ENCODE data around the gene HTRA3.

The HTRA3 gene

GRCh38 chr4:8235224-8235623 is 34.3 kb upstream of the HTRA3 start:
- peak; percentile 22 for DNase-seq

DNA sequence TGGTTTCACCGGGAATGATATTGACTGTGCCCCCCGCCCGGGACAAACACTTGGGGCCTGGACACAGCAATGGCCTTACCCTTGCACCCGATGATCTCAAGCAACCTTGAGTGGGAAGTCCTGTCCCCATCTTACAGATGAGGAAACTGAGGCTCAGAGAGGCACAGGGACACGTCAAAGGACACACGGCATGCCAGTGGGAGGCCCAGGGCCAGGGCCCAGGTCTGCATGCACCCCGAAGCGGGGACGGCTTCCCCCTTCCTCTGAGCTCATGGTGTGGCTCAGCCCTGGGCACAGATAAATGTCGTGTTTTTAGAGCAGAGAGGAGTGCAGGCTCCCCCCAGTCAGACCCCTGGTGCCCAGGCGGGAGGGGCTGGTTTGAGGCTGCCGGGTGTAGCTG is 33.9 kb upstream of the HTRA3 start:
- no peak for DNase-seq

DNA sequence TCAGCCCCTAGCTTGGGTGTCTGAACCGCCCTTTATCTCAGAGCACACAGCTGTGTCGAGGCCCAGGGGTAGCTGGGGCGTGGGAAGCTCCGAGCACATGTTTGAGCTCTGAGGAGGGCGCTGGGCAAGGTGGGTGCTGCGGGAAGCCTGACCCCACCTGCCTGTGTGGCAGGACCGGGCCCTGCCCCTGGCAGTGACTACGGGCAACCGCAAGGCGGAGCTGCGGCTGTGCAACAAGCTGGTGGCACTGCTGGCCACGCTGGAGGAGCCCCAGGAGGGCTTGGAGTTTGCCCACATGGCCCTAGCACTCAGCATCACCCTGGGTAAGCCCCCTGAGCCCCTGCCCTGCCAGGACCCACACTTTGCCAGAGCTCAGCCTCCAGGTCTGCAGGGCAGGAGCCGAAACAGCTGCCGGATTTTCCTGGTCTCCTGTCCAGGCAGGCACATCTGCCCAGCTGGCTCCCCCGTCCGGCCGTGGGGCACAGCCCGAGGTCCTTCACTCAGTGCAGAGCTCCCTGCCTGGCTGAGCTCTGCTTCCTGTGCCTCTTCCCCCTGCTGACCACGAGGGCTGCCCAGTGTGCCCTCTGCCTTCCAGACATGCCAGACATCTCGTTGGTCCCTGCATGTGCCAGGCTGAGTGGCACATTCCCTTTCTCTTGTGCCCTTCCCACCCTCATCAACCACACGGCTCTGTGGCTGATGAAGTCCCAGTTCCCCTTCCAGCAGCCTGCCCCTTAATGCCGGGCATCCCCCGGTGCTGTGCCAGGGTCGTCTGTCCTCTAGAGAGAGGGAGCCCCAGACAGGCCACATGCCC is 33.2 kb upstream of the HTRA3 start:
- DNase-seq = no peak

DNA sequence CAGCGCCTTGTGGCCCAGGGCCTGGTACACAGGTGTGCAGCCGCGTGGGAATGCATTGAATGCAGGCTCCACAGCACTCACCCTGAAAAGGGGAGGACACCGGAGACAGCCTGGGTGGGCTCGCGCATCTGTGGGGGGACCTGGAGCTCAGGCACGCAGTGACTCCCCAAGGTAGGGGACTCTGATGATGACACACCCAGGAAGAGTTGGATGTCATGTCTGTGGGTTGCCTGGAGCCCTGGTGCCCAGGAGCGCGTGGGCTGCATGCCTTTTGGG is 32.7 kb upstream of the HTRA3 start:
- DNase-seq = no peak

DNA sequence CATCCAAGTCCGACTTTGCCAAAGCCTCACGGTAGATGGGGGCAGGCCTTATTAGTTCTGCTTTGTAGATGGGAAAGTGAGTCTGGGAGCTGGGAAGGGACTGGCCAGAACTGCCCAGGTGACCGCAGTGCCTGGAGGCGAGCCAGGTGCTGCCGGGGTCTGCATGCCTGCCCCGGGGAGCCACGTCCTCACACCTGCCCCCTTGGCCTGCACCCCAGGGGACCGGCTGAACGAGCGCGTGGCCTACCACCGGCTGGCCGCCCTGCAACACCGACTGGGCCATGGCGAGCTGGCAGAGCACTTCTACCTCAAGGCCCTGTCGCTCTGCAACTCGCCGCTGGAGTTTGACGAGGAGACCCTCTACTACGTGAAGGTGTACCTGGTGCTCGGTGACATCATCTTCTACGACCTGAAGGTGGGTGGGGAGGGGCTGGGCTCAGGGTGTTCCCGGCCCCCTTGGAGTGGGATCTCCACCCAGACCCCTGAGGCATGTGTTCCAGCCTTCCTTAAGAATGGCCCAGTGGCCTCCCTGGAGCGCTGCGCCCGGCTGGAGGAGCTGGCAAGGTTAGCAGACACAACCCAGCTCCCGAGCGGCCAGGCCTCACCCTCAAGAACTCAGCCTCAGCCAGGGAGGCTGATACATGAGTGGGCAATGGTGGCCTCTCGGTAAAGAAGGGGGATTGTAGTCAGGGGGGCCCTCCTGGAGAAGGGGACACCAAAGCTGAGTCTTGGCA is 32.1 kb upstream of the HTRA3 start:
- no peak for DNase-seq

- no peak for DNase-seq
Observed at GRCh38 chr4:8238036-8238511, 31.5 kb upstream of the HTRA3 start.

- no peak for DNase-seq
Observed at GRCh38 chr4:8238515-8239053, 31.0 kb upstream of the HTRA3 start.

DNA sequence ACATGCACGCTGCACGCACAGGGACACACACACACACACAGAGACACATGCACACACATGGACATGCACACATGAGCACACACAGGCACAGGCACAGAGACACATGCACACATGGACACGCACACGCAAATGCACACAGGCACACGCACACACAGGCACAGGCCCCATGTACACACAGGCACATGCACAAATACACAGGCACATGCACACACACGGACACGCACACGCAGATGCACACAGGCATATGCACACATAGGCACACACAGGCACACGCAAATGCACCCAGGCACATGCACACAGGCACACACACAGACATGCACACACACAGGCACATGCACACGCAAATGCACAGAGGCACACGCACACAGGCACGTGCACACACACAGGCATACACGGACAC is 30.3 kb upstream of the HTRA3 start:
- DNase-seq = no peak

GRCh38 chr4:8239661-8240060 is 29.9 kb upstream of the HTRA3 start:
- DNase-seq = no peak

GRCh38 chr4:8240211-8241041 is 29.1 kb upstream of the HTRA3 start:
- DNase-seq = no peak

GRCh38 chr4:8241211-8241779 is 28.3 kb upstream of the HTRA3 start:
- no peak for DNase-seq

GRCh38 chr4:8241895-8242696 is 27.5 kb upstream of the HTRA3 start:
- DNase-seq = no peak

DNA sequence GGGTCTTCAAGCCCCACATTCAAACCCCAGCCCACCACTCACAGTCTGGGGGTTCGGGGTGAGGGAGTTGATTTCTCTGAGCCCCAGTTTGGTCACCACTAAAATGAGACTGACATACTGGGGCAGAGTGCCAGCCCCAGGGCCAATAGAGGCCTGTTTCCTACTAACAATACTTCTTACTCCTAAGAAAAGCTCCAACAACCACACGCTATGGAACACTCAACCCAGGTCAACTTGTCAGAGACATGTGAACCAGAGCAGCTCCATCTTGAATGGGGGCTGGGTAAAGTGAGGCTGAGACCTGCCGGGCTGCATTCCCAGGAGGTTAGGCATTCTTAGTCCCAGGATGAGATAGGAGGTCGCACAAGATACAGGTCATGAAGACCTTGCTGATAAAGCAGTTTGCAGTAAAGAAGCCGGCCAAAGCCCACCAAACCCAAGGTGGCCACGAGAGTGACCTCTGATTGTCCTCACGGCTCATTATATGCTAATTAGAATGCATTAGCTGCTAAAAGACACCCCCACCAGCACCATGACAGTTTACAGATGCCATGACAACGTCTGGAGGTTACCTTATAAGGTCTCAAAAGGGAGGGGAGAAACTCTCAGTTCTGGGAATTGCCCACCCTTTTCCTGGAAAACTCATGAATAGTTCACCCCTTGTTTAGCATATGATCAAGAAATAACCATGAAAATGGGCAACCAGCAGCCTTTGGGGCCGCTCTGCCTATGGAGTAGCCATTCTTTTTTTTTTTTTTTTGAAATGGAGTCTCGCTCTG is 26.6 kb upstream of the HTRA3 start:
- no peak for DNase-seq

GRCh38 chr4:8244001-8244757 is 25.4 kb upstream of the HTRA3 start:
- DNase-seq = no peak

DNA sequence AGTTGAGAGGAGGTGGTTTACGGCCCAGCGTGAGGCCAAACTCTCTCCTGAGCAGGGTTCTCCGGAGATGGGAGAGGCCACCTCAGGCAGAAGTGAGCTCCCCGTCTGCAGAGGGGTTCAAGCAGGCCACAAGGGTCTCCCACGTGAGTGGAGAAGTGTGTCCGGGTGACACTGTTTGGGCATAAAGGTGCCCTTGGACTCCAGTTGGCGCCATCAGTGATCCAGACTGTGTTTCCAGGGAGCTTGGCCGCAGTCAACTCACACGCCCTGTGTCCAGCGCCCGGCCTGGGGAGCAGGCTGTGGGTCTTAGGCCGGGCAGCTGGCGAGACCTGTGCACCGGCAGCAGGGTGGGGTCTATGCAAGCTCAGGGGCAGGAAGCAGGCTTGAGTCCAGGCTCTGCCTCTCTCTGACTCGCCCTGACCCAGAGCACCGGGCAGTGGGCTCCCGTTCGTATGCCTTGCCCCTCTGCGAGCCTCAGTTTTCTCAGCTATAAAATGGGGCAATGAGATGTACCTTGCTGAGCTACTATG is 24.6 kb upstream of the HTRA3 start:
- no peak for DNase-seq

DNA sequence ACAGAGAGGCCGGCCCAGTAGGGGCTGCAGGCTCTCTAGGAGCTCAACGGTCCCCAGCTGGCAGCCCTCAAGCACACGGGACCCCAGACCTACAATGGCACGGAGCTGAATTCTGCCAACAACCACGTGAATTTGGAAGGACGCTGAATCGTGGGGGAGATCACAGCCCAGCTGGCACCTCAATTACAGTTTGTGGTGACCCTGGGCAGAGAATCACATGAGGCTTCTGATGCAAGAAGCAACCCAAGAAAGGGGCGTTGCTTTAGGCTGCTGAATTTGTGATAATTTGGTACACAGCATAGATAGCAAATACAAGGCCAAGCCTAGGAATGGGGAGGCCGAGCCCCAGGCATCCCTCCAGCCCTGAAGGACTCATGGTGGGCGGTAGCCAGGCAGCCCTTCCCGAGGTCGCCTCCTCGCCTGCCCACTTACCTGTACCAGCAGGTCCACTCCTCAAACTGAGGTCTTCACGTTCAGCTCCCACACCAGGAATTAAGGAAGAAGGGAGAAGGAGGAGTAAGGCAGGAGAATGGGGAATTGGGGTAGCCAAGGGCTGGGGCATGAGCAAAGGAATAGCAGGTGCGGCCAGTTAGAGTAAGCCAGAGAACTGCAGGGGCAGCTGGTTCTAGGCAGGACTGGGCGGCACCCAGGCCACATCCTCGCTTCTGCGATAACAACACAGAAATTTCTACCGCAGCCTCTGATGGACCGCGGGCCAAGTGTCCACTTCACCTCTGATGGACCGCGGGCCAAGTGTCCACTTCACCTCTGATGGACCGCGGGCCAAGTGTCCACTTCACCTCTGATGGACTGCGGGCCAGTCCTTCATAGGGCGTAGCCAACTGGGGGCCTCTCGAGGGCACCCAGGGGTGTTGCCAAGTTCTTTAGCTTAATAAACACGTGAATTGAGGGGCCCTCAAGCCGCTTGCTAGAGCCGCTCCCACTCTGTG is 23.4 kb upstream of the HTRA3 start:
- no peak for DNase-seq

DNA sequence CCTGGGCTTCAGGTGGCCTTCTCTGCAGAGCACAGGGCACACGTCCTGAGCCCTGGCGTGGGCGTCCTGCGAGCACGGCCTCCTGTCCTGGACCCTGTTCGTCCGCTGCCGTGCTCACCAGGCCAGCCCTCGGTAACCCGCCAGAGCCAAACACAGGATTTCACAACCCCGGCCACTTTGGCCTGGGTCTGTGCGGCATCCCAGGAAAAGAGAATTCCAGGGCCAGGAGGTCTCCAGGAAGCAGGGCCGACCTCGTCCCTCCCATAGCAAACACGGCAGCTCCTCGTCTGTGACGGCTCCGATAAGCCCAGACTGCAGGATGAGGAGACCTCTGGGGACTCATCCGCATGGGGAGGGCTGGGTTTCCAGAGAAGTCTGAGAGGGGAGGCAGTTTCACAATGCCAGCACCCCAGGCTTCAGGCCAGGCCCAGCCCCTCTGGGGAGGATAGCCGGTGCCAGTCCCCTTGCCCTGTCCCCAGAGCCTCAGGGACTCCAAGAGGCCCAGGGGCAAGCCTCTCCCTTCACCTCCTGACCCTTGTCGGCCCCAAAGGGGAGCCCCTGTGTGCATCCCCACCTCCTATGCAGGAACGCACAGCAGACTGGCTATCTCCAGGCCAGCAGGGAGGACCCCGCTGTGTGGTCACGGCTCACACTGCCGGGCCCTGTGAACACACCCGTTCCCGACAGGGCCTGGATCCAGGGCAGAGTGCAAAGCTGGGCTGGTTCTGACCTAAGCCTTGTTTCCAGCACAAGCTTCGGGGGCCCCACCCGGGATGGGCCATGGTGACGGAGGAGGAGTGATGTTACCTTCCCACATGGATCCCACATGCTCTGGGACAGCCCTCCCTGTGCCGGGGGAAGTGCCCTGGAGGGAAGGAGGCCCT is 22.3 kb upstream of the HTRA3 start:
- no peak for DNase-seq

DNA sequence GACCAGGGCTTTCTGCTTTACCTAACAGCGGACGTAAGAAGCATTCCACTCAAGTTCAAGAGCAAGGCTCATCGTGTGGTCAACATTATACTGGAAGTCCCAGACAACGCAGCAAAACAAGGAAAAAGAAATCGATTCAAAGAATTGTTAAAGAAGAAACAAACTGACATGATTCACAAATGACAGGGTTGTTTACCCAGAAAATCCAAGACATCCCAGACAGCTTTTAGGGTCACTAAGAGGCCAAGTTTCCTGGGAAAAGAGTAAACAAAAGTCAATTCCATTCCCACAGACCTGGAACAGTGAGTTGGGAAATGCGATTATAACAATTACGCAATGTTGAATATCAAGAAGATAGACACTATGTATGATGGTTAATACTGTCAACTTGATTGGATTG is 21.5 kb upstream of the HTRA3 start:
- DNase-seq = no peak

All from NCI-H2029 treated with DMSO at 0.1 percent for 48 hours (cell line).